Measurements from ENCODE around the gene AIRE. TPM values are rescaled to one million over a fixed set of nuclear protein-coding genes. Genes with fewer than 3 reads are reported as not detected.
"Not testable (repeated sequence)": the region's sequence is repeated elsewhere in the genome, so short reads cannot be mapped to it uniquely, and the experiment has no call there.

AIRE gene
- total RNA-seq, 1 donor from 2014 or later = not detected

GRCh38 chr21:44300262-44300959 lies 14.7 kb downstream of the AIRE start:
- H3K9me3 ChIP-seq (replicated peaks) = no peaks in the 10 kb centered on the region
- H3K4me3 ChIP-seq = peak overlapping the region; percentile 82
- peak; percentile 81 for DNase-seq
- peaks cover 81% of the 10 kb centered on the region for H3K4me1 ChIP-seq
- H3K27ac ChIP-seq (replicated peaks) = peak overlapping the region; percentile 95
- intact Hi-C loops (cut with micrococcal nuclease) = no loop called here
- no peaks in the 10 kb centered on the region for H3K27me3 ChIP-seq (ENCODE audit: low read depth)
- H3K36me3 ChIP-seq = no peaks in the 10 kb centered on the region
- TF ChIP-seq CTCF (IDR thresholded peaks at IDR 0.05; ENCODE audit: borderline replicate concordance) = no peak

GRCh38 chr21:44301141-44301540 lies 15.5 kb downstream of the AIRE start:
- no peaks in the 10 kb centered on the region for H3K36me3 ChIP-seq
- H3K4me3 ChIP-seq = peak overlapping the region; percentile 82
- no peak for DNase-seq
- peak overlapping the region; percentile 95 for H3K27ac ChIP-seq (replicated peaks)
- intact Hi-C loops (cut with micrococcal nuclease) = no loop called here
- H3K4me1 ChIP-seq = peaks cover 81% of the 10 kb centered on the region
- TF ChIP-seq CTCF (IDR thresholded peaks at IDR 0.05; ENCODE audit: borderline replicate concordance) = no peak
- no peaks in the 10 kb centered on the region for H3K9me3 ChIP-seq (replicated peaks)
- H3K27me3 ChIP-seq (ENCODE audit: low read depth) = no peaks in the 10 kb centered on the region

GRCh38 chr21:44301961-44302406 lies 16.3 kb downstream of the AIRE start:
- no peaks in the 10 kb centered on the region for H3K9me3 ChIP-seq (replicated peaks)
- TF ChIP-seq CTCF (IDR thresholded peaks at IDR 0.05; ENCODE audit: borderline replicate concordance) = no peak
- peak overlapping the region; percentile 2 for H3K27ac ChIP-seq (replicated peaks)
- peaks cover 6% of the 10 kb centered on the region for H3K36me3 ChIP-seq
- intact Hi-C loops (cut with micrococcal nuclease) = no loop called here
- H3K4me3 ChIP-seq = peak overlapping the region; percentile 82
- H3K4me1 ChIP-seq = peaks cover 80% of the 10 kb centered on the region
- no peak for DNase-seq
- no peaks in the 10 kb centered on the region for H3K27me3 ChIP-seq (ENCODE audit: low read depth)

- H3K9me3 ChIP-seq (replicated peaks); H3K4me3 ChIP-seq; H3K27me3 ChIP-seq (ENCODE audit: low read depth); DNase-seq; intact Hi-C loops (cut with micrococcal nuclease): not testable (repeated sequence)
- H3K36me3 ChIP-seq = peaks cover 14% of the 10 kb centered on the region
- H3K27ac ChIP-seq (replicated peaks) = peak overlapping the region; percentile 63
- H3K4me1 ChIP-seq = peaks cover 72% of the 10 kb centered on the region
These were observed 17.1 kb downstream of the AIRE start for GRCh38 chr21:44302573-44303401.

- peaks cover 15% of the 10 kb centered on the region for H3K36me3 ChIP-seq
- no peak overlapping the region for H3K4me3 ChIP-seq
- H3K27me3 ChIP-seq (ENCODE audit: low read depth) = no peaks in the 10 kb centered on the region
- intact Hi-C loops (cut with micrococcal nuclease) = no loop called here
- H3K27ac ChIP-seq (replicated peaks) = peak overlapping the region; percentile 63
- no peaks in the 10 kb centered on the region for H3K9me3 ChIP-seq (replicated peaks)
- DNase-seq = no peak
- TF ChIP-seq CTCF (IDR thresholded peaks at IDR 0.05; ENCODE audit: borderline replicate concordance) = no peak
- peaks cover 67% of the 10 kb centered on the region for H3K4me1 ChIP-seq
These were observed 17.9 kb downstream of the AIRE start for GRCh38 chr21:44303490-44303981.
